Parathyroid adenoma (tissue), 2 donors: Measurements from ENCODE around the gene DRAP1.

ENCODE experiments used
- H2AFZ ChIP-seq: fragments of 300-600 bp; sonication (generic); one replicate; pipeline ENCODE4 v1.7.0; 2017; ENCODE audit warnings: antibody characterized with exemption, mild to moderate bottlenecking
- H3K27ac ChIP-seq: fragments of 300-600 bp; sonication (generic); one replicate; pipeline ENCODE4 v1.7.0; 2017
- H3K27me3 ChIP-seq: fragments of 300-600 bp; sonication (generic); one replicate; pipeline ENCODE4 v1.7.0; 2017; ENCODE audit warnings: low read length; ENCODE audit not compliant: control insufficient read depth, insufficient read depth
- H3K36me3 ChIP-seq: fragments of 300-600 bp; sonication (generic); one replicate; pipeline ENCODE4 v1.7.0; 2017; ENCODE audit warnings: low read length; ENCODE audit not compliant: control insufficient read depth, insufficient read depth
- H3K4me1 ChIP-seq: fragments of 300-600 bp; sonication (generic); one replicate; pipeline ENCODE4 v1.7.0; 2017; ENCODE audit warnings: control low read depth
- H3K4me2 ChIP-seq: fragments of 300-600 bp; sonication (generic); one replicate; pipeline ENCODE4 v1.7.0; 2017; ENCODE audit warnings: low read length
- H3K4me3 ChIP-seq: fragments of 300-600 bp; sonication (generic); one replicate; pipeline ENCODE4 v1.7.0; 2017; ENCODE audit warnings: low read depth, low read length
- H3K79me2 ChIP-seq: fragments of 300-600 bp; sonication (generic); one replicate; pipeline ENCODE4 v1.7.0; 2017; ENCODE audit warnings: control low read depth
- H3K9ac ChIP-seq: fragments of 300-600 bp; sonication (generic); one replicate; pipeline ENCODE4 v1.7.0; 2017; ENCODE audit warnings: mild to moderate bottlenecking
- H3K9me3 ChIP-seq: fragments of 300-600 bp; sonication (generic); one replicate; pipeline ENCODE4 v1.7.0; 2017; ENCODE audit warnings: low read length; ENCODE audit not compliant: control insufficient read depth
- CTCF ChIP-seq: fragments of 300-600 bp; sonication (generic); IDR thresholded peaks from one replicate; pipeline ENCODE4 v1.7.0; 2017; ENCODE audit warnings: antibody characterized with exemption, mild to moderate bottlenecking
- donor health status: primary hyperparathyroidism.

DRAP1 gene

DNA sequence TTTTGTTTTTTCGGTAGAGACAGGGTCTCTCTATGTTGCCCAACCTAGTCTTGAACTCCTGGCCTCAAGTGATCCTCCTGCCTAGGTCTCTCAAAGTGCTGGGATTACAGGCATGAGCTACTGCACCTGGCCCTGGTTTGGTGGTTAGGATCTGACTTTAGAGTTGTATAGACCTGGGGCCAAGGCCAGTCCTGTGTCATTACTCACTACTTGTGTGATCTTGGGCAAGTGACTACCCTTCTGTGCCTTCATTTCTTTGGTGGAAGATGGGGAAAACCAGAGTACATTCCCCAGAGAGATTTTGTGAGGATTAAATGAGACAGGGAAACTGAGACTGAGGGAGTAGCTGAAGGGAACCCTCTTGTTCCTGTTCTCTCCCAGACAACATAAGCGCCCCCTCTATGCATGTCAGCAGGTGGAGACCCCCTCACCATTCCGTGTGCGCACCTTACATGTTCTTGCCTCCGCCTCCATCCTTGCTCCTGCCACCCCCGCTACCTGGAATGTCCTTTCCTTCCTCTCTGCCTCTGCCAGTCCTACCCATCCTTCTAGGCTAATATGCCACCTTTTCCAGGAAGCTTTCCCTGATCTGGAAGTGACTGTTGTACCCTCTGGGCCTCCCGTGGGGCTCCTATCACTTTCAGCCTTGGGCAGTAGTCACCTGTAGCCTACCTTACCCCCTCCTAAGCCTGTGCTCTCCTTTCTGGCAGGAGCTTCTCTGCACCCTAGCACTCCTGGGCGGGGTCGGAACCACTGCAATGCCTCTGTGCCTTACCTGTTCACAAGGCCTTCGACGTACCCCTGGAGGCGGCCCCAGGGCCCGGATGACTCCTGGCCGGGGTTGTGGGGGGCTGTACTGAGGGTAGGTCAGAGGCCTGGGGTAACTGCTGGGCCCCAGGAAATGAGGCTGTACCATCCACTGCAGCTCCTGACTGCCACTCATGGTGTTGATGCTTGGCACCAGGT, 22.9 kb upstream of the DRAP1 start:
- no peak for TF ChIP-seq CTCF
- no peaks in the 10 kb centered on the region for H3K4me1 ChIP-seq
- no peaks in the 10 kb centered on the region for H3K36me3 ChIP-seq
- H3K9me3 ChIP-seq, result no peaks in the 10 kb centered on the region
- H3K4me2 ChIP-seq, result no peak overlapping the region
- no peak overlapping the region for H3K4me3 ChIP-seq
- H3K9ac ChIP-seq, result no peak overlapping the region
- H3K27ac ChIP-seq, result no peak overlapping the region
- H3K27me3 ChIP-seq, result no peaks in the 10 kb centered on the region
- H2AFZ ChIP-seq, result no peak overlapping the region
- no peaks in the 10 kb centered on the region for H3K79me2 ChIP-seq

- Histone ChIP-seq H3K36me3 (no peaks in the 10 kb centered on the region), H3K79me2 (no peaks in the 10 kb centered on the region), H3K9ac (no peak overlapping the region), H3K27me3 (no peaks in the 10 kb centered on the region), H3K4me2 (no peak overlapping the region), H3K4me3 (no peak overlapping the region), H2AFZ (no peak overlapping the region), H3K27ac (no peak overlapping the region), H3K4me1 (no peaks in the 10 kb centered on the region), H3K9me3 (no peaks in the 10 kb centered on the region)
- no peak for TF ChIP-seq CTCF
These were observed 22.2 kb upstream of the DRAP1 start for GRCh38 chr11:65897020-65897471.

- Histone ChIP-seq H3K36me3 (no peaks in the 10 kb centered on the region), H3K4me2 (no peak overlapping the region), H3K27me3 (no peaks in the 10 kb centered on the region), H2AFZ (peak overlapping the region; percentile 58), H3K4me1 (no peaks in the 10 kb centered on the region), H3K9me3 (no peaks in the 10 kb centered on the region), H3K9ac (no peak overlapping the region), H3K27ac (no peak overlapping the region), H3K79me2 (no peaks in the 10 kb centered on the region), H3K4me3 (no peak overlapping the region)
- TF ChIP-seq CTCF, result no peak
These were observed 20.4 kb upstream of the DRAP1 start for GRCh38 chr11:65898656-65899355.

DNA sequence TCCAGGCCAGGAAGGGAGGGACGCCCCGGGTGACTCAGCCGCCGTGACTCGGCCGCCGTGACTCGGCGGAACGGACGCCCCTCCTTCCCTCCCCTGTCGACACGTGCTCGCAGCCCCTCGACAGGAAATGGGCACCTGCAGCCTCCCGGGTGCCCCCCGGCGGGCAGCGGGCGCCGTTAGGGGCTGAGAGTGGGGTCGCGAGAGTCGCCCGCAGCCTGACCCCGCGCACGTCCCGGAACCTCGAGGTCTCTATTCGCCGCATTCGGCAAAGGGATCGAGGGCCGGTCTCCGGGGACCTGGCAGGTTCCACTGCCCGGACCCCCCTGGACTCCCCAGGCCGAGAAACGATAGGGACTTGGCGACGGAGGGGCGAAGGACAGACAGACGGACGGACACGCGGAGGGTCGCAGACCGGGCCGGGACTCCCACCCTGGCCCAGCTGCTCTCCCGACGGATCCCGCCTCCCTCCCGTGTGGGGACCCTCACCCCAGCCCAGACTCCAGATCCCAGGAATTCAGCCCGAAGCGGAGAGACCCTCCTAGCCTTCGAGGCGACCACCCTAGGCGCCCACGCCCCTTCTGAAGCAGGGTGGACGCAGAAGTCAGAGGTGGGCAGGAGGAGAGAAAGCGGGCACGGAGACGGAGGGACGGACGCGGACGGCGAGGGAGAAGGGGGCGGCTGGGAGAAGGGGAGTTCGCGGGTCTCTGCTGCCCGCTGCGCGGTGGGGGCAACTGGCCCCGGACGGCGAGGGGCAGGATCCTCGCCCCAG, 19.7 kb upstream of the DRAP1 start:
- Histone ChIP-seq H2AFZ (peak overlapping the region; percentile 58), H3K27me3 (no peaks in the 10 kb centered on the region), H3K4me1 (no peaks in the 10 kb centered on the region), H3K27ac (no peak overlapping the region), H3K79me2 (no peaks in the 10 kb centered on the region), H3K9ac (no peak overlapping the region), H3K4me3 (peak overlapping the region; percentile 31), H3K4me2 (peak overlapping the region; percentile 74), H3K36me3 (no peaks in the 10 kb centered on the region), H3K9me3 (no peaks in the 10 kb centered on the region)
- TF ChIP-seq CTCF, result no peak
